HG02588 (cell line): Measurements from ENCODE around the gene CREBL2.
"Not testable (repeated sequence)": the region's sequence is repeated elsewhere in the genome, so short reads cannot be mapped to it uniquely, and the experiment has no call there.

Experiments
- ATAC-seq: cut with Tn5 transposase; IDR thresholded peaks from one replicate; pipeline ENCODE4 v1.9.1; 2021; ENCODE audit warnings: mild to moderate bottlenecking, moderate library complexity; ENCODE audit not compliant: unreplicated experiment

CREBL2 gene

GRCh38 chr12:12630850-12631249 is 19.2 kb downstream of the CREBL2 start:
- ATAC-seq: no peak

GRCh38 chr12:12635651-12636050 is 24.0 kb downstream of the CREBL2 start:
- ATAC-seq: no peak

- ATAC-seq: peak; percentile 54
Measured at GRCh38 chr12:12636641-12637040, 25.0 kb downstream of the CREBL2 start.

GRCh38 chr12:12639995-12640394 is 28.3 kb downstream of the CREBL2 start:
- ATAC-seq: not testable (repeated sequence)

GRCh38 chr12:12641650-12642049 is 30.0 kb downstream of the CREBL2 start:
- no peak for ATAC-seq

- no peak for ATAC-seq
Measured at GRCh38 chr12:12642916-12643315, 31.2 kb downstream of the CREBL2 start.

GRCh38 chr12:12645485-12645884 is 33.8 kb downstream of the CREBL2 start:
- peak; percentile 49 for ATAC-seq

- peak; percentile 63 for ATAC-seq
Measured at GRCh38 chr12:12645968-12646367, 34.3 kb downstream of the CREBL2 start.

- no peak for ATAC-seq
Measured at GRCh38 chr12:12646483-12647072, 34.9 kb downstream of the CREBL2 start.

GRCh38 chr12:12648284-12648683 is 36.6 kb downstream of the CREBL2 start:
- ATAC-seq: no peak

- ATAC-seq: no peak
Measured at GRCh38 chr12:12648951-12649650, 37.4 kb downstream of the CREBL2 start.

- ATAC-seq: no peak
Measured at GRCh38 chr12:12651752-12652151, 40.1 kb downstream of the CREBL2 start.

- ATAC-seq: not testable (repeated sequence)
Measured at GRCh38 chr12:12652704-12653103, 41.0 kb downstream of the CREBL2 start.

GRCh38 chr12:12653922-12654321 is 42.2 kb downstream of the CREBL2 start:
- no peak for ATAC-seq

GRCh38 chr12:12654691-12655460 is 43.2 kb downstream of the CREBL2 start:
- no peak for ATAC-seq

GRCh38 chr12:12660201-12660600 is 48.5 kb downstream of the CREBL2 start:
- ATAC-seq: no peak

- ATAC-seq: no peak
Measured at GRCh38 chr12:12661086-12661856, 49.6 kb downstream of the CREBL2 start.

- no peak for ATAC-seq
Measured at GRCh38 chr12:12663644-12664294, 52.1 kb downstream of the CREBL2 start.

- no peak for ATAC-seq
Measured at GRCh38 chr12:12665194-12665593, 53.5 kb downstream of the CREBL2 start.

GRCh38 chr12:12668005-12668404 is 56.3 kb downstream of the CREBL2 start:
- no peak for ATAC-seq

GRCh38 chr12:12669020-12669419 is 57.3 kb downstream of the CREBL2 start:
- no peak for ATAC-seq
